NCI-H146 treated with DMSO at 0.1 percent for 48 hours (cell line): Measurements from ENCODE around the gene GRWD1.
A peak's percentile ranks its signal among the peaks of the same experiment; 100 is the strongest.

Source experiments
- DNase-seq: peaks from one replicate; lab custom pipeline; 2025; ENCODE audit not compliant: unreplicated experiment; lab: John Stamatoyannopoulos, UW

GRWD1 gene

DNA sequence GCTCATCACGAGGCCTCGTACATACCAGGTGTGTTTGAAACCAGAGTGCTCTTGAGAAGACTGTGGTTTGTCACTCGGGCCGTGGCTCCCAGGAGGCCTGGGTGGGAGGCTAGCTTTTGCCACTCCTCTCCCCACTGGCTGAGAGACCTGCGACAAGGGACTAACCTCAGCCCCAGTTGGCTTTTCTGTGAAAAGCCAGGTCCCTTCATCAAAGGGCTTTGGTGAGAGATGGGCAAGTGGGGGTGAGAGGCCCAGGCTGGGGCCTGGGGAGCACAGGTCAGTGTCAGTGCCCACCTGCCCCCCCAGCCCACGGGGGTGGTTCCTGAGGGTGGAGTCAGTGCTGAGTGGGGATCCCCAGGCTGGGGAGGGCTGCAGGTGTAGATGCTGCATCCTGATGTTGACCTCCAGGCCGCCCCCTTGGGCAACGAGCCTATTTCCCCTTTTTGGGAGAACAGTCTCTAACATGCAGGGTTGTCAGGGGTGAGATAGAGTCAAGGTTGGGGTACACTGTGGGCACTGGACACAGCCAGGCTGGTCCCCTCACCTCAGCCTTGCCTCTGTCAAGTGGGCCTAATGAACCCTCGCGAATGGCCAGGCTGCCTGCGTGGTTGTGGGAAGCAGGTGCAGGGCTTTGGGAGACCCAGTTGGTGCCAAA lies 10.3 kb downstream of the GRWD1 start:
- no peak for DNase-seq

- DNase-seq: no peak
These were observed 11.1 kb downstream of the GRWD1 start for GRCh38 chr19:48456864-48457263.

DNA sequence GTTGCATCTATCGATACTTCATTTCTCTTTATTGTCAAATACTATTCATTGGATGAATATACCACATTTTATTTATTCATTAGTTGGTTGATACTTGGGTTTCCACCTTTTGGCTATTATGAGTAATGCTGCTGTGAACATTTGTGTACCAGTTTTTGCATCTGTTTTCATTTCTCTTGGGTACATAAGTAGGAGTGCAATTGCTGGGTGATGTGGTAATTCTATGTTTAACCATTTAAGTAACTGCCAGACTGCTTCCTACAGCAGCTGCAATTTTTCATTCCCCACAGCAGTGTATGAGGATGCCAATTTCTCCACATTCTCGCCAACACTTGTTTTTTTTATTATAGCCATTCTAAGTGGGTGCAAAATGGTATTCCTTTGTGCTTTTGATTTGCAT lies 12.2 kb downstream of the GRWD1 start:
- no peak for DNase-seq

GRCh38 chr19:48461651-48461981 lies 15.8 kb downstream of the GRWD1 start:
- no peak for DNase-seq

- DNase-seq: no peak
These were observed 16.3 kb downstream of the GRWD1 start for GRCh38 chr19:48461982-48462655.

- no peak for DNase-seq
These were observed 19.4 kb downstream of the GRWD1 start for GRCh38 chr19:48465215-48465614.

- DNase-seq: no peak
These were observed 21.0 kb downstream of the GRWD1 start for GRCh38 chr19:48466561-48467325.

- DNase-seq: peak; percentile 100
These were observed 23.0 kb downstream of the GRWD1 start for GRCh38 chr19:48468772-48469288.

DNA sequence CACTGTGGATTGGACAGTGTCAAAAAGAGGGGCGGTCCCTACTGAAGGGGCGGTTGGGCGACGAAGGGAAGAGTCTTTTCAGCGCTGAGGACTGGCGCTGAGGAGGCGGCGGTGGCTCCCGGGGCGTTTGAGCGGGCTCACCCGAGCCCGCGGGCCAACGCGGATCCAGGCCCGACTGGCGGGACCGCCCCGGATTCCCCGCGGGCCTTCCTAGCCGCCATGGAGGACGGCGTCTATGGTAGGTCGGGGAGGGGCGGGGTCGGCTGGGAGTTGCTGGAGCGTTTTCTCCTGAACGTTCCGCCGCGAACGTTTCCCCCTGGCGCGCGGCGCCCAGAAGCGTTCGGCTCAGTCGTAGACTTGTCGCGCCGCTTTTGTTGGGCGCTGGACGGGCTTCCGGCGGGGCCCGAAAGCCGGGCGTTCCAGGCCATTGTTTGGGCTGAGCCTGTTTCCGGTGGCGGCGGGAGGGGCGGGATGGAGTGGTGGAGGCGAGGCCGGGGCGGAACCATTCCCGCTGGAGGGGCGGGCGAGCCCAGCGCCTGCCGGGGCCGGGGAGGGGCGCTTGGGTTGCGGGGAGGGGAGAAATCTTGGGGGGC lies 23.6 kb downstream of the GRWD1 start, which contains the start of gene CYTH2:
CYTH2 (plus strand) TSS at position 81 of the 593 bp plus-strand sequence; CDS start at position 220, 139 bp downstream.
- DNase-seq: peak; percentile 66

GRCh38 chr19:48469934-48470680 lies 24.3 kb downstream of the GRWD1 start:
- DNase-seq: no peak

DNA sequence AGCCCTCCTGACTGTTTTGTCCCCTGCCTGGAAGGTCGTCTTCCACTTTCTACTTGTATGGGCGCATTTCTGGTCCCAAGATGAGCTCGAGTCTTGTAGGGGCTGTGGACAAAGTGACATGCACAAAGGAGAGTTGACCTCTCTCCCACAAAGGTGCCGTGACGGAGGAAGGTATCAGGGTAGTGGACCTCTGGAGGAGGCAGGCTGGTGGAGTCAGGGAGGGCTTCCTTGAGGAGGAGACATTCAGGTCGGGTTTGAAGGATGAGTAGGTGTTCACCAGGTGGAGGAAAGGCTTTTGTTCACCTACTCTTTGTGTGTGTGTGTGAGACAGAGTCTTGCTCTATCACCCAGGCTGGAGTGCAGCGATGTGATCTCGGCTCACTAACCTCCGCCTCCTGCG lies 25.1 kb downstream of the GRWD1 start:
- DNase-seq: no peak

GRCh38 chr19:48471836-48472235 lies 26.1 kb downstream of the GRWD1 start:
- no peak for DNase-seq

- no peak for DNase-seq
These were observed 27.6 kb downstream of the GRWD1 start for GRCh38 chr19:48473161-48473966.

GRCh38 chr19:48474084-48474592 lies 28.4 kb downstream of the GRWD1 start:
- DNase-seq: no peak

DNA sequence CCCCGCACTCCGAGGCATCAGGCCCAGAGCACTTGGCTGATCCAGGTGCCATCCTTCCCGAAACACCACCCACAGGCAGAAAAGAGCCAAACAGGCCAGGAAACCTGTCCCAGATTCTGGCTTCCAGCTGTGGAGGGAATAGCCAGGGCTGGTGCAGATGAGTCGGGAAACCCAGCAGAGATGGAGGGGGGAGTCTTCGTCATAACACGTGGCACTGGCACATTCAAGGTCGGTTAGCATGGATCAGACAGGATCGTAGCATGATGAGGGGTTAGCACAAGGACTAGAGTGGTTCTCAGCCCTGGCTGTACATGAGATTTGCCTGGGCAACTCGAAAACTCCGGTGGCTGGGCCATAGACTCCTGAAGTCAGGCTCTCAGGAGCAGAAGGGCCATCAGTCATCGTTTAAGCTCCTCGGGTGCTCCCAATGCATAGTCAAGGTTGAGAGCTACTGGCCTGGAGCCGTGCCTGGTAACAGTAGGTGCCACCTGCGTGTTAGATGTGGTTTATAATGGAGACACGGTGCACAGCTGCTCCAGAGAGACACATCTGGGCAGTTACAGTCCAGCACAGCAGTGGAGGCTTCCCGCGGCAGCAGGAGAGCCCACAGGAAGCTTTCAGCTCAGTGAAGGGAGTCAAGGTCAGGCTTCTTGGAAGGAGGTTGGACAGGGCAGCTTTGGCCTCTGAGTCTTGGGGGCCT lies 29.7 kb downstream of the GRWD1 start:
- DNase-seq: no peak

- no peak for DNase-seq
These were observed 30.4 kb downstream of the GRWD1 start for GRCh38 chr19:48476176-48476575.

DNA sequence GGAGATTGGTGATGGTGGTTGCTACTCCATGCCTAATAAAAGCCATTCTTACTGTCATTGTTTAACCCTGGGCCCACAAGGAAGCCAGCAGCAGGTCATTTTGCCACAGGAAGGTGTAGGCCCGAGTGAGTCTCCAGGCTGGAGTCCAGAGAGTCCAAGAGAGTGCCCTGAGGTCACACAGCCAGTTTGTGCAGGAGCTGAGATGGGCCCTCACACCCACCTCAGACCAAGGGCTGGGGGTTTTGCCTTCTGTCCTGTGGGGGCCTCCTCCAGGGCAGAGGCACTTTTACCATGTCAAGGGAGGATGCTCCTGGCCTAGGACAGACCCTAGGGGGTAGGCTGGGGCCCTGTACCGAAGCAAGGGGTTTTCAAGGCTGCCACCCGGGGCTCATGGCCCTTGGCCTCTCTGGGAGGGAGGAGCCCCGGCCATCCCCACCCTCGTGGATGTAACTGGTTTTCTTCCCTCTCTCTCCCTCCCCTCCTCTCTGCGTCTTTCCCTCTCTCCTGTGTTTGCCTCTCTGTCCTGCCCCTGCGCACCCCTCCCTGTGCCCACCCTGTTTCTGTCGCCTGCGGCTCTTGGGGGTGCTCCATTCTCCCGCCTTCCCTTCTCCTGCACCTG lies 31.4 kb downstream of the GRWD1 start:
- no peak for DNase-seq

GRCh38 chr19:48477698-48478338 lies 32.0 kb downstream of the GRWD1 start:
- no peak for DNase-seq
